Esophagus squamous epithelium (tissue), 5 donors: ENCODE results near the gene CPLANE2. TPM values are rescaled to one million over a fixed set of nuclear protein-coding genes. Genes with fewer than 3 reads are reported as not detected.
"Not testable (repeated sequence)": the region's sequence is repeated elsewhere in the genome, so short reads cannot be mapped to it uniquely, and the experiment has no call there.

Experiments
- DNase-seq: peaks from one replicate; lab custom pipeline; 2025; lab: John Stamatoyannopoulos, UW
- H3K27ac ChIP-seq, 4 donors: fragments of 200-600 bp; sonication (generic); one replicate each; pipeline ENCODE4 v1.5.1; 2016 to 2019; ENCODE audit warnings: mild to moderate bottlenecking in 1 of 4
- H3K27me3 ChIP-seq, 4 donors: fragments of 200-600 bp; sonication (generic); 1 replicate in 3 of 4; 2 replicates in 1 of 4; pipeline versions ENCODE4 v1.5.1 to v1.6.0; 2017 to 2021; ENCODE audit warnings: antibody characterized with exemption in 1 of 4
- H3K36me3 ChIP-seq, 3 donors: fragments of 200-600 bp; sonication (generic); one replicate each; pipeline ENCODE4 v1.5.1; 2016 to 2019
- H3K4me1 ChIP-seq, 3 donors: fragments of 200-600 bp; sonication (generic); one replicate each; pipeline ENCODE4 v1.5.1; 2017 to 2019
- H3K4me3 ChIP-seq, 4 donors: fragments of 200-600 bp; sonication (generic); 1 replicate in 3 of 4; 2 replicates in 1 of 4; pipeline ENCODE4 v1.5.1; 2016 to 2019; ENCODE audit warnings: mild to moderate bottlenecking in 2 of 4, moderate library complexity in 1 of 4
- H3K9me3 ChIP-seq, 3 donors: fragments of 200-600 bp; sonication (generic); one replicate each; pipeline ENCODE4 v1.5.1; 2016 to 2019
- POLR2A ChIP-seq, 4 donors: fragments of 450-650 bp; IDR thresholded peaks; one replicate each; pipeline ENCODE4 v1.6.1; 2017; ENCODE audit warnings: antibody characterized with exemption in 4 of 4, mild to moderate bottlenecking in 4 of 4, moderate library complexity in 3 of 4
- WGBS, 2 donors: methylation state at CpG; one replicate each; pipeline ENCODE4 v1.1.5; 2018; 5-methylcytosine and 5-hydroxymethylcytosine counted together
- intact Hi-C: fragments of 100-400 bp; cut with DNase I; formaldehyde crosslinking; loops from one replicate; pipeline ENCODE4 v1.15.0; 2022
- total RNA-seq, 4 donors: library from RNA; depleted of rRNA; stranded (reverse); fragments of >200 nt; gene quantifications; one replicate each; pipeline ENCODE4 v1.1.0, GENCODE V29; 2016
- TF ChIP-seq, protein P1 (sequence below), 6 experiments: fragments of 450-650 bp in 4 of 6; fragments of 200-600 bp in 2 of 6; sonication (generic) in 2 of 6; IDR thresholded peaks; one replicate each; pipeline ENCODE4 v1.5.1; 2016 to 2019; ENCODE audit warnings: antibody characterized with exemption in 6 of 6, mild to moderate bottlenecking in 4 of 6, moderate library complexity in 4 of 6
- donor health status: DM: yes; HTN: yes; CAD: no.

Gene CPLANE2
- total RNA-seq, 4 donors from 2014 or later, result 3.6 to 5.6 (median 3.9) TPM

DNA sequence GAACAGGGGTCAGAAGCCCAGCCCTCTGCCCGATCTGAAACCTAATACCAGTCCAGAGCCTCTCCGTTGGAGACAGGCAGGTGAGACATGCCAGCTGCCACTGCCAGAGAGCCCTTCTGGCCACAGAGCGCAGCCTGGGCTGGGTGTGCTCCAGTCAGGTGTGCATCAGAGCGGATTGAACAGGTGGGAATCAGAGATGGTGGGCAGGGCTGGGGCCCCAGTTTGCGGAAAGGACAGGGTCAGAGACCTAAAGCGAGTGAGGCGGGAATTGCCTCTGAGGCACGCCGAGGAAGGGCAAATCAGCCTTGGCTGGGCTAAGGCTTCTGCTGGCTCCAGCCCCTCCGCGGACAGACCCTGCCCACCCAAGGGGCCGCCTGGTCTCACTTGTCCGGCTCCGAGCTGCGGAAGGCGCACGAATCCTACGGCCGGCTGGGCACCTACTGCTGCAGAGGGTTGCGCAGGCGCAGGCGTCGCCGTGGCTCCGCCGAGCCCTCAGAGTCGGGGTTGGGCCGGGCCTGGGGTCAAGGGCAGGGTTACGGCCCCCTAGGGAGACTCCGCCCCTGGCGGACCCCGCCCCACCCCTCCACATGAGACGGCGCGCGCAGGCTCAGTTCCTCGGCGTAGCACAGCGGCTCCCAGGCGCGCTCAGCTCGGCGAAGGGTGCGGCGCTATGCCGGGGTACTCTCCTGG is 10.3 kb downstream of the CPLANE2 start:
- Histone ChIP-seq H3K27ac (no peak overlapping the region), H3K9me3 (peaks cover 0 to 6% (median 0%) of the 10 kb centered on the region in 3 donors), H3K27me3 (peaks cover 0 to 33% (median 9%) of the 10 kb centered on the region in 4 donors), H3K36me3 (peaks cover 0 to 4% (median 0%) of the 10 kb centered on the region in 3 donors), H3K4me3 (peak overlapping the region in 3 of 4 donors; percentile 17 to 44 (median 26)), H3K4me1 (peaks cover 0 to 15% (median 0%) of the 10 kb centered on the region in 3 donors)
- WGBS, 2 donors, result 53 to 64% methylated on average over 3 to 9 of the region's 46 CpGs
- no peak for DNase-seq
- intact Hi-C loops, result no loop called here
- no peak for TF ChIP-seq POLR2A (IDR thresholded peaks at IDR 0.05)

DNA sequence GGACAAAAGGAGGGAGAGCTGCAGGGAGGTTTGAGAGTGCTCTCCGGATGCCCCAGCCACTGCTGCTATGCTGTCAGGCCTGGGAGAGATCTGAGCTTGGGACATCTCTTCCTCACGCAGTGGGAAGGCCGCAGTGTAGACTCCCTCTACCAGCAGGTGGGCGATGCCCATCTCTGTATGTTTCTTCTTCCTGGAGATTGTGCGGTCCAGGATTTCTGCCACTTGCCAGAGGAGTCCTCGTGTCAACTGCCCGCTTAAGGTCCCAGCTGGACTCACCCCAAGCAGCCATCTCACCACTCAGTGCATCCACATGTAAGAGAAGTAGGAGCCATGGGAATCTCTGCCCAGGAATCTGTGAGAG is 10.9 kb downstream of the CPLANE2 start:
- no peak for DNase-seq
- Histone ChIP-seq H3K9me3 (peaks cover 0 to 6% (median 0%) of the 10 kb centered on the region in 3 donors), H3K4me1 (peaks cover 0 to 15% (median 0%) of the 10 kb centered on the region in 3 donors), H3K4me3 (no peak overlapping the region), H3K27ac (no peak overlapping the region), H3K36me3 (no peaks in the 10 kb centered on the region), H3K27me3 (peaks cover 0 to 33% (median 9%) of the 10 kb centered on the region in 4 donors)
- 88% methylated on average over 4 of the region's 7 CpGs; no CpG with 5 or more reads in 1 of the 2 donors for WGBS, 2 donors
- intact Hi-C loops, result no loop called here
- TF ChIP-seq POLR2A (IDR thresholded peaks at IDR 0.05), result no peak
- TF ChIP-seq, protein P1, sequence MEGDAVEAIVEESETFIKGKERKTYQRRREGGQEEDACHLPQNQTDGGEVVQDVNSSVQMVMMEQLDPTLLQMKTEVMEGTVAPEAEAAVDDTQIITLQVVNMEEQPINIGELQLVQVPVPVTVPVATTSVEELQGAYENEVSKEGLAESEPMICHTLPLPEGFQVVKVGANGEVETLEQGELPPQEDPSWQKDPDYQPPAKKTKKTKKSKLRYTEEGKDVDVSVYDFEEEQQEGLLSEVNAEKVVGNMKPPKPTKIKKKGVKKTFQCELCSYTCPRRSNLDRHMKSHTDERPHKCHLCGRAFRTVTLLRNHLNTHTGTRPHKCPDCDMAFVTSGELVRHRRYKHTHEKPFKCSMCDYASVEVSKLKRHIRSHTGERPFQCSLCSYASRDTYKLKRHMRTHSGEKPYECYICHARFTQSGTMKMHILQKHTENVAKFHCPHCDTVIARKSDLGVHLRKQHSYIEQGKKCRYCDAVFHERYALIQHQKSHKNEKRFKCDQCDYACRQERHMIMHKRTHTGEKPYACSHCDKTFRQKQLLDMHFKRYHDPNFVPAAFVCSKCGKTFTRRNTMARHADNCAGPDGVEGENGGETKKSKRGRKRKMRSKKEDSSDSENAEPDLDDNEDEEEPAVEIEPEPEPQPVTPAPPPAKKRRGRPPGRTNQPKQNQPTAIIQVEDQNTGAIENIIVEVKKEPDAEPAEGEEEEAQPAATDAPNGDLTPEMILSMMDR (IDR thresholded peaks at IDR 0.05), result no peak

DNA sequence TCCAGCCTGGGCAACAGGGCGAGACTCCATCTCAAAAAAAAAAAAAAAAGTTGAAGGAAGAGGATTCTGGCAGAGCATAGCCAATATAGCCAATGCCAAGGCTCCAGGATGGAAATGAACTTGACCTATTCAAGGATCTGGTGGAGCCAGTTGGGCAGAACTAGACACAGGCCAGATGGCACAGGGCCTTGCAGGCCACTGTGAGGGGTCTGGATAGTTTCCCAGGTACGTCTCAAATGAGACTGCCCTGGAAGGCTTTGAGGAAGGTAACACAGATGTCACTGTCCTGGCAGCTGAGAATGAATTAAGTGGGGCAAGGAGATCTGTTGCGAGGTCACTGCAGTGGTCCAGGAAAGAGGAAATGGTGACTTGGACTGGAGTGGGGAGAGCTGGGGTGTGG is 12.5 kb downstream of the CPLANE2 start:
- no peaks in the 10 kb centered on the region for H3K36me3 ChIP-seq
- intact Hi-C loops, result no loop called here
- H3K4me3 ChIP-seq, result no peak overlapping the region
- WGBS, 2 donors, result 75 to 84% methylated on average over 3 of the region's 3 CpGs
- H3K4me1 ChIP-seq, result peaks cover 0 to 15% (median 0%) of the 10 kb centered on the region in 3 donors
- TF ChIP-seq, protein P1 (IDR thresholded peaks at IDR 0.05), result no peak
- no peak for TF ChIP-seq POLR2A (IDR thresholded peaks at IDR 0.05)
- DNase-seq, result no peak
- H3K9me3 ChIP-seq, result peaks cover 0 to 6% (median 0%) of the 10 kb centered on the region in 3 donors
- H3K27ac ChIP-seq, result no peak overlapping the region
- peaks cover 0 to 33% (median 9%) of the 10 kb centered on the region in 4 donors for H3K27me3 ChIP-seq

DNA sequence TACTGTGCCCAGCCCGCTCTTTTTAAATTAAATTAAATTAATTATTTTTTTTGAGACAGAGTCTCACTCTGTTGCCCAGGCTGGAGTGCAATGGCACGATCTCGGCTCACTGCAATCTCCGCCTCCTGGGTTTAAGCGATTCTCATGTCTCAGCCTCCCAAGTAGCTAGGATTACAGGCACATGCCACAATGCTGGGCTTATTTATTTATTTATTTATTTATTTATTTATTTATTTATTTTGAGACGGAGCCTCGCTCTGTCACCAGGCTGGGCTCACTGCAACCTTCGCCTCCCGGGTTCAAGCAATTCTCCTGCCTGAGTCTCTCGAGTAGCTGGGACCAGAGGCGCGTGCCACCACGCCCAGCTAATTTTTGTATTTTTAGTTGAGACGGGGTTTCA is 14.3 kb downstream of the CPLANE2 start:
- intact Hi-C loops, DNase-seq: not testable (repeated sequence)
- 92 to 96% methylated on average over 9 to 14 of the region's 14 CpGs for WGBS, 2 donors

DNA sequence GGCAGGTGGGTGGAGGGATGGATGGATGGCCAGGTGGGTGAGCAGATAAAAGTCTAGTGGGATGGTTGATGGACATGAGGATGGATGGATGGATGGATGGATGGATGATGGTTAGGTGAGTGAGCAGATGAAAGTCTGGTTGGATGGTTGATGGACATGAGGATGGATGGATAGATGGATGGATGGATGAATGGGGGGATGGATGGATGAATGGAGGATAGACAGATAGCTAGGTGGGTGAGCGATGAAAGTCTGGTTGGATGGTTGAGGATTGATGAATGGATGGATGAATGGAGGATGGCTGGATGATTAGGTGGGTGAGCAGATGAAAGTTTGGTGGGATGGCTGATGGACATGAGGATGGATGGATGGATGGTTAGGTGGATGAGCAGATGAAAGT is 15.5 kb downstream of the CPLANE2 start:
- no peaks in the 10 kb centered on the region for H3K9me3 ChIP-seq
- TF ChIP-seq POLR2A (IDR thresholded peaks at IDR 0.05), result no peak
- TF ChIP-seq, protein P1 (IDR thresholded peaks at IDR 0.05), result no peak
- H3K36me3 ChIP-seq, result no peaks in the 10 kb centered on the region
- no peak overlapping the region for H3K27ac ChIP-seq
- DNase-seq, result no peak
- H3K4me1 ChIP-seq, result peaks cover 6 to 21% (median 8%) of the 10 kb centered on the region in 3 donors
- intact Hi-C loops, result no loop called here
- H3K4me3 ChIP-seq, result no peak overlapping the region
- WGBS, 2 donors, result 96 to 98% methylated on average over 1 of the region's 1 CpG
- peaks cover 0 to 11% (median under 1%) of the 10 kb centered on the region in 4 donors for H3K27me3 ChIP-seq

More for the DNA sequence above, 14.3 kb downstream of the CPLANE2 start:
- H3K36me3 ChIP-seq, H3K4me3 ChIP-seq, H3K27ac ChIP-seq, H3K9me3 ChIP-seq: not testable (repeated sequence)
- peaks cover 0 to 23% (median 9%) of the 10 kb centered on the region in 4 donors for H3K27me3 ChIP-seq
- H3K4me1 ChIP-seq, result peaks cover 3 to 21% (median 5%) of the 10 kb centered on the region in 3 donors

DNA sequence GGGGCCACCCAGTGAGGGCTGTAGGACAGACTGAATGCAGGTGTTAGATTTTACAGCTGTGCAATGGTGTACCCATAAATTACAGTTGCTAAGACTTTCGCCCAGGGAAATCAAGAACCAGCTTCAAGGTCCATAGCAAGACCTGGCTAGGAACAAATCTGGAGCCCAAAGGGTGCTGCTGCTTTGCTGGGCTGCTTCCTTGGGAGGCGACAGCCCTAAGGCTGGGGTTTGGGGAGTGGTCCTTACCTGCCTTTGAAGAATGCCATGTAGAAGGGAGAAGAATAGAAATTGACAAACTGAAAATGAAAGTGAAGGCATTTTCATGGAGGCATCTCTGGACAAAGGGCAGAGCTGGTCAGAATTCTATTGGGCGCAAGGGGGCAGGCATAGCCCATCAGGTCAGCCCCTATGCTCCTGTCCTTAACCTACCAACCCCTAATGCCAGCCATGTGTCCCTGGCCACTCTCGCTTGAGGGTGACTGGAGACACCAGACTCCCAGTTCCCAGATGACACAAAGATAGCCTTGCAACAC is 16.9 kb downstream of the CPLANE2 start:
- H3K27me3 ChIP-seq, result no peaks in the 10 kb centered on the region
- H3K4me1 ChIP-seq, result peaks cover 13 to 28% (median 14%) of the 10 kb centered on the region in 3 donors
- intact Hi-C loops, result no loop called here
- no peak overlapping the region for H3K4me3 ChIP-seq
- DNase-seq, result no peak
- no peak overlapping the region for H3K27ac ChIP-seq
- WGBS, 2 donors, result 71 to 87% methylated on average over 1 to 4 of the region's 4 CpGs
- no peaks in the 10 kb centered on the region for H3K36me3 ChIP-seq
- TF ChIP-seq, protein P1 (IDR thresholded peaks at IDR 0.05), result no peak
- no peak for TF ChIP-seq POLR2A (IDR thresholded peaks at IDR 0.05)
- H3K9me3 ChIP-seq, result no peaks in the 10 kb centered on the region
